Head of caudate nucleus (tissue), 42 donors: ENCODE results near the gene NEFH.
"Not testable (repeated sequence)": the region's sequence is repeated elsewhere in the genome, so short reads cannot be mapped to it uniquely, and the experiment has no call there.

Source experiments
- DNase-seq, 42 donors: peaks; one replicate each; pipeline versions ENCODE4 v3.0.0 to v3.0.0-alpha.2; 2020 to 2021; ENCODE audit warnings: mixed read lengths in 7 of 42
- intact Hi-C: fragments of 100-400 bp; cut with DNase I; formaldehyde crosslinking; loops from one replicate; pipeline ENCODE4 v1.15.0; 2022

The NEFH gene

GRCh38 chr22:29479417-29480261 lies at the start of gene NEFH:
NEFH (plus strand) TSS chr22:29480218; CDS start chr22:29480263, 45 bp downstream.
- peak in 17 of 42 donors; percentile 17 to 64 (median 41) for DNase-seq
- intact Hi-C loops = no loop called here

DNA sequence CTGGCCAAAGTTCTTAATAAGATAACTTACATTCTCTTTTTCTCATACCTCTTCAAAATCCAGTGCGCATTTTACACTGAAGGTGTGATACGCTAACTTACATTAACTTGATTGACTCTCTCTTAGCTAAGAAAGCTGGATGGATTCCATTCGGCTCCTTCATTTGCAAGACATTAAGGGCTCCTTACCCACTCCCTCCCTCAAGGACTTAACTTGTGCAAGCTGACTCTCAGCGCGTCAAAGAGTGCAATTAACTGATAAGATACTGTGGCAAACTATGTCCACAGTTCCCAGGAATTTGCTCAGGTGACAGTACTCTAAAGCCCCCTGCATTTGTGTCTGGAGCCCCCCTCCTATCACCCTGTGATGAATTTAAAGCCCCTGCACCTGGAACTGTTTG lies 48.0 kb upstream of the NEFH start:
- intact Hi-C loops = no loop called here
- no peak for DNase-seq

GRCh38 chr22:29433856-29434255 lies 46.2 kb upstream of the NEFH start:
- DNase-seq = peak in 1 of 42 donors; percentile 5
- intact Hi-C loops = no loop called here

- no peak for DNase-seq
- intact Hi-C loops = no loop called here
Measured at GRCh38 chr22:29434288-29434687, 45.7 kb upstream of the NEFH start.

GRCh38 chr22:29435236-29436136 lies 44.5 kb upstream of the NEFH start:
- DNase-seq = no peak
- intact Hi-C loops = no loop called here

DNA sequence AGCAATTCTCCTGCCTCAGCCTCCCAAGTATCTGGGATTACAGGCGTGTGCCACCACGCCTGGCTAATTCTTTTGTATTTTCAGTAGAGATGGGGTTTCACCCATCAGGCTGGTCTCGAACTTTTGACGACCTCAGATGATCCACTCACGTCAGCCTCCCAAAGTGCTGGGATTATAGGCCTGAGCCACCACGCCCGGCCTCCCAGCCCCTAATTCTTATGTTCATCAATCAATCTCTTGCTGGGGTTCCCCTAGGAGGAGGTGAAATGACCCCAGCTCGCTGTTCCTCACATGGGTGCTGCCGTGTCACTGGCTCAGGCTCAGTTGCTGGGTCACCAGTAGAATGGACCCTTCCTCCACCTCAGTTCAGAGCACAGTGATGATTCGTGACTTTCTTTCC lies 41.7 kb upstream of the NEFH start, which contains the start of gene RFPL1:
RFPL1 (plus strand) TSS at position 301 of the 400 bp plus-strand sequence.
- intact Hi-C loops = not testable (repeated sequence)
- DNase-seq = peak in 1 of 42 donors; percentile 20

DNA sequence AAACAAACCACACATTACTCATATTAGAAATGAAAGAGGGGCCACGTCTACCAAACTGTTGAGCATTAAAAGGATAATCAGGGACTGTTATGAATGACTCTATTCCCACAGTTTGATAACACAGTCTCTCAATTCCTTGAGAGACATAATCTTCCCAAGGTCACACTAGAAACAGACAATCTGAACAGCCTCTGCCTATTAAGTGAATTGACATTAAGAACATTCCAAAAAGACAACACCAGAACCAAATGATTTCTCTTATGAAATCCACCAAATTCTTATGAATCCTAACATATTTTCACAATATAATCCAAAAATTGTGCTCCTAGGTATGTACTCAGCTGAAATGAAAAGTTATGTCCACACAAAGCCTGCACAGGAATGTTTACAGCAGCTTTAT lies 37.0 kb upstream of the NEFH start:
- no peak for DNase-seq
- intact Hi-C loops = no loop called here

GRCh38 chr22:29443452-29443851 lies 36.6 kb upstream of the NEFH start:
- intact Hi-C loops = no loop called here

GRCh38 chr22:29443861-29444792 lies 35.9 kb upstream of the NEFH start:
- intact Hi-C loops = no loop called here
- DNase-seq = no peak

More at GRCh38 chr22:29443452-29443851, 36.6 kb upstream of the NEFH start:
- no peak for DNase-seq

DNA sequence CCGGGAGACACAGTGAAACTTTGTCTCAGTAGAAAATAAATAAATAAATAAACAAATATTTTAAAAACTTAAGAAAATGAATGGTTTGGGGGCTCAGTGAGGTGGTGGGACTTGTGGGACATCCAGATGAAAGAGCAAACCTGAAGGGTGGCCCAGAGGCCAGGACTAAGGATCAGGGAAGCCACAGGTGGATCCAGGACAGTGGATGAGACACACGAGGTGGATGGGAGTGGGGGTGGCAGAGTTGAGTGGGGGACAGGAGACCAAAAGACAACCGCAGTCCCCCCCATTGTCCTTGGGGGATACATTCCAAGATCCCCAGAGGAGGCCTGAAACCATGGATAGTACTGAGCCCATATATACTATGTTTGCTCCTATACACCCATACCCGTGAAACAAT lies 34.5 kb upstream of the NEFH start:
- intact Hi-C loops = no loop called here
- no peak for DNase-seq

DNA sequence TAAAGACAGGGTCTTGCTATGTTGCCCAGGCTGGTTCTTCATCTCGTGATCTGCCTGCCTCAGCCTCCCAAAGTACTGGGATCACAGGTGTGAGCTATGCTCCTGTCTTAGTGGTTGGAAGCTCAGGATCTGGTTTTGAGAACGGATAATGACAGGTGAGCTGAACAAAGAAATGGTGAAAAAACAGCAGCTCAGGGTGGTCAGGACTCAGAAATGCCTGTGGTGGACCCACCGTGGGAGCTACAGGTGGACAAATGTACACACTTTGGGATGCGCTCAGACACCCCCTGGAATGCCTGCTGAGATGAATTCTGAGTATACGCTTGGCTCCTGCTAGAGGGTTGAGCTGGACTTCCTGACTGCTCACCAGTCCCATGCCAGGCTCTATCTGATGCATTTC lies 32.1 kb upstream of the NEFH start:
- no peak for DNase-seq

DNA sequence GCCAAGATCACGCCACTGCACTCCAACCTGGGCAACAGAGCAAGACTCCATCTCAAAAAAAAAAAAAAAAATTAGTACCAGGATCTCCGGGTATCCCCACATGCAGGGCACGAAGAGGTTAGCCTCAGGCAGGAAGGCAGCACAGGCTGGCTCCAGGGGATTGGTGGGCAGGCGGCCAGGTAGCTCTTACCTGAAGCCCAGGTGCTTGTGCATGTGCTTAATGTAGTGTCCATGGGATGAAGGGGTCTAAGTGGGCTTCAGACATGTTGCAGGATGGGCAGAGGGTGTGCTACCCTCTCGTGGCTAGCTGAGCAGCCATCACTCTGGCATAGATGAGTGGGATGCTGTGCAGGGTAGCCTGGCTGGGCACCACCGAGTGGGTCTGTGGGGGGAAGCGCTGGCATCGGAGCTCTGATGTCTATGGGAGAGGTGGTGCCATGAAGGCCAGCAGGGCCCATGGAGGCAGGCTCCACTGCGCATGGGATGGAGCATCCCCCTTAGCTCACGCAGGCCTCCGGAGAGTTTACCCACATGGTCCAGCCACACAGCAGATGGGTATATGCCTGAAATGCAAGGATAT lies 30.6 kb upstream of the NEFH start:
- DNase-seq = peak in 1 of 42 donors; percentile 22
- intact Hi-C loops = no loop called here

More for the DNA sequence above, 32.1 kb upstream of the NEFH start:
- intact Hi-C loops = no loop called here

- intact Hi-C loops = no loop called here
- no peak for DNase-seq
Measured at GRCh38 chr22:29450222-29450621, 29.8 kb upstream of the NEFH start.

- peak in 1 of 42 donors; percentile 1 for DNase-seq
- intact Hi-C loops = no loop called here
Measured at GRCh38 chr22:29451863-29452262, 28.2 kb upstream of the NEFH start.

GRCh38 chr22:29454276-29454675 lies 25.7 kb upstream of the NEFH start:
- DNase-seq = peak in 32 of 42 donors; percentile 8 to 68 (median 46)
- intact Hi-C loops = no loop called here

- intact Hi-C loops = no loop called here
- DNase-seq = no peak
Measured at GRCh38 chr22:29456211-29456671, 23.8 kb upstream of the NEFH start.

GRCh38 chr22:29457730-29458129 lies 22.3 kb upstream of the NEFH start:
- DNase-seq = peak in 3 of 42 donors; percentile 25 to 51 (median 31)
- intact Hi-C loops = no loop called here

- intact Hi-C loops = no loop called here
- DNase-seq = no peak
Measured at GRCh38 chr22:29458551-29458950, 21.5 kb upstream of the NEFH start.
